HepG2 (cell line): Measurements from ENCODE around the gene DLEC1. TPM values are rescaled to one million over a fixed set of nuclear protein-coding genes. Genes with fewer than 3 reads are reported as not detected.
A peak's percentile ranks its signal among the peaks of the same experiment; 100 is the strongest.

Source experiments
- IRX3 ChIP-seq: sonication (generic); formaldehyde crosslinking; IDR thresholded peaks from 2 replicates; pipeline ENCODE4 v1.8.1; 2023; ENCODE audit warnings: mild to moderate bottlenecking, low read depth, missing genetic modification reagents, borderline replicate concordance
- MTF1 ChIP-seq: sonication (generic); formaldehyde crosslinking; IDR thresholded peaks from 2 replicates; pipeline ENCODE4 v1.5.0; 2020; ENCODE audit warnings: missing genetic modification reagents
- MTF2 ChIP-seq: sonication (generic); formaldehyde crosslinking; IDR thresholded peaks from 2 replicates; pipeline ENCODE4 v1.5.0; 2020; ENCODE audit warnings: missing genetic modification reagents, borderline replicate concordance
- RXRB ChIP-seq: IDR thresholded peaks from 2 replicates; pipeline ENCODE4 v1.6.1; 2016; ENCODE audit warnings: borderline replicate concordance, missing genetic modification reagents, missing compliant biosample characterization
- ZBTB8A ChIP-seq: sonication (generic); formaldehyde crosslinking; IDR thresholded peaks from 2 replicates; pipeline ENCODE4 v1.4.0; 2020; ENCODE audit warnings: mild to moderate bottlenecking, low read depth, missing genetic modification reagents, borderline replicate concordance
- ZFP37 ChIP-seq: sonication (generic); formaldehyde crosslinking; IDR thresholded peaks from 2 replicates; pipeline ENCODE4 v1.4.0; 2020; ENCODE audit warnings: missing genetic modification reagents, borderline replicate concordance
- ZNF296 ChIP-seq: sonication (generic); formaldehyde crosslinking; conservative IDR thresholded peaks from 2 replicates; pipeline ENCODE4 v1.5.0; 2020; ENCODE audit warnings: mild to moderate bottlenecking, missing genetic modification reagents
- ZNF577 ChIP-seq: sonication (generic); formaldehyde crosslinking; IDR thresholded peaks from 2 replicates; pipeline ENCODE4 v1.4.0; 2020; ENCODE audit warnings: mild to moderate bottlenecking, low read depth, missing genetic modification reagents, borderline replicate concordance
- ZNF614 ChIP-seq: IDR thresholded peaks from 2 replicates; pipeline ENCODE4 v1.6.1; 2018; ENCODE audit warnings: missing biosample characterization, missing genetic modification reagents, inconsistent platforms, borderline replicate concordance
- ZNF670 ChIP-seq: sonication (generic); formaldehyde crosslinking; IDR thresholded peaks from 2 replicates; pipeline ENCODE4 v1.8.0; 2022; ENCODE audit warnings: mild to moderate bottlenecking, missing genetic modification reagents, borderline replicate concordance
- ZNF747 ChIP-seq: sonication (generic); formaldehyde crosslinking; IDR thresholded peaks from 2 replicates; pipeline ENCODE4 v1.8.1; 2023; ENCODE audit warnings: missing genetic modification reagents, mild to moderate bottlenecking, borderline replicate concordance
- polyA plus RNA-seq, 8 experiments: library from polyadenylated mRNA; depleted of rRNA in 3 of 8; stranded (reverse) in 7 of 8; unstranded in 1 of 8; fragments of >200 nt; fragmentation: Illumina TruSeq in 4 of 8; extraction: Trizol in 4 of 8; gene quantifications; 2 replicates each; pipeline versions ENCODE4 v1.2.1 to v1.2.3, GENCODE V29; 2011 to 2016; ENCODE audit warnings: low read depth in 4 of 8, missing spikeins in 1 of 8, mixed read lengths in 1 of 8; ENCODE audit not compliant: insufficient read depth in 1 of 8
- total RNA-seq, 5 experiments: library from RNA; depleted of rRNA; stranded (reverse); fragments of >200 nt; fragmentation: Illumina TruSeq; extraction: Trizol; gene quantifications; 2 replicates each; pipeline ENCODE4 v1.2.3, GENCODE V29; 2016; ENCODE audit warnings: low read depth in 1 of 5
- TF ChIP-seq, protein P1 (sequence below): sonication (generic); formaldehyde crosslinking; IDR thresholded peaks from 2 replicates; pipeline ENCODE4 v1.4.0; 2020; ENCODE audit warnings: missing genetic modification reagents, low read depth, mild to moderate bottlenecking, borderline replicate concordance
- TF ChIP-seq, protein P2 (sequence below): sonication (generic); formaldehyde crosslinking; IDR thresholded peaks from 2 replicates; pipeline ENCODE4 v1.8.1; 2022; ENCODE audit warnings: low read depth, mild to moderate bottlenecking, missing genetic modification reagents
- TF ChIP-seq, protein P3 (sequence below): sonication (generic); formaldehyde crosslinking; IDR thresholded peaks from 2 replicates; pipeline ENCODE4 v1.4.0; 2020; ENCODE audit warnings: mild to moderate bottlenecking, missing genetic modification reagents
- TF ChIP-seq, protein P4 (sequence below): sonication (generic); formaldehyde crosslinking; IDR thresholded peaks from 2 replicates; pipeline ENCODE4 v1.4.0; 2020; ENCODE audit warnings: missing genetic modification reagents
- TF ChIP-seq, protein P5 (sequence below): sonication (generic); formaldehyde crosslinking; IDR thresholded peaks from 2 replicates; pipeline ENCODE4 v1.5.0; 2020; ENCODE audit warnings: missing genetic modification reagents, mild to moderate bottlenecking, borderline replicate concordance
- TF ChIP-seq, protein P6 (sequence below): sonication (generic); formaldehyde crosslinking; IDR thresholded peaks from 2 replicates; pipeline ENCODE4 v1.5.1; 2020; ENCODE audit warnings: missing genetic modification reagents, mild to moderate bottlenecking, borderline replicate concordance

Gene DLEC1
- total and polyA plus RNA-seq, 2 of the 13 experiments (the other 11 are each of a cell fraction or from before 2014, with no cell fraction given): 0.09 TPM; not detected in 1

DNA sequence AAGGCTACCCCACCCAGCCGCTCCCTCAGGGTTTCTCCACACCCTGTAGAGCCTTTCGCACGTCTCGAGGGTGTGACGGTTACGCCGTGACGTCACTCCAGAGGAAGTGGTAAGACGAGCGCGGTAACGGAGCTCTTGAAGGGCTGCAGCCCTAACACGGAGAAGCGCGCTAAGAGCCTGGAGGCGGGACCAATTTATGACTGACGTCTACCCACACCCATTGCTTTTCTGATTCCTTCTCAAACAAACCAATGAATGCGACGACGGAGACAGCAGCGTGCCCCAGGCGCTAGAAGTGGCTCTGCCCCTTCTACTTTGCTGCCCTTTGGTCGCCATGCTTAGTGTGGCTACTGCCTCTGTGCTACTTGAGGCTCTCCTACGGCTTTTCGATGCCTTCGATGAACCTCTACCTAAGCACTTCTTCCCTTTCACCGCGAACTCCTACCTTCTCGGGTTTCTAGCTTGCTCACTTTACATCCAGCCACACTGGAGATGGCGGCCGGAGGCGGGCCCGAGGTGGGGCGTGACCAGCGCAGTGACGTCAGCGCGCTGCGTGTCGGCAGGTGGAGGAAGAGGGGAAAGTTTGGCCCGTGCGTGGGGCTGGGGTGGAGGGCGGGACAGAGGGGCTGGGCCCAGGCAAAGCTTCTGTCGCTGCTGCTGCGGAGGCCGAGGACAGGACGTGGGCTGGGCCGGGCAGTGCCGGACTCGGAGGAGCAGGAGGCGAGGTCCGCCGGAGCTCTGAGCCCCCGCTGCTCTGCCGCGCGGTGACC, 126.1 kb downstream of the DLEC1 start, which contains the start of gene OXSR1 (continued):
- TF ChIP-seq ZNF670 (CRISPR knock-in tag): no peak
- TF ChIP-seq MTF1 (CRISPR knock-in tag): 0 out of 2 replicates have a peak, but pooled peaks have one; percentile 28
- 0 out of 2 replicates have a peak, but pooled peaks have one; percentile 26 for TF ChIP-seq ZNF577 (CRISPR knock-in tag)
- TF ChIP-seq ZNF296: no peak; the same call in 1 of the 2 replicates
- TF ChIP-seq ZNF747 (CRISPR knock-in tag): 0 out of 2 replicates have a peak, but pooled peaks have one; percentile 60
- TF ChIP-seq ZNF614 (CRISPR knock-in tag): peak; percentile 71; the same call in 1 of the 2 replicates
- no peak for TF ChIP-seq MTF2 (CRISPR knock-in tag)
- TF ChIP-seq, protein P1, sequence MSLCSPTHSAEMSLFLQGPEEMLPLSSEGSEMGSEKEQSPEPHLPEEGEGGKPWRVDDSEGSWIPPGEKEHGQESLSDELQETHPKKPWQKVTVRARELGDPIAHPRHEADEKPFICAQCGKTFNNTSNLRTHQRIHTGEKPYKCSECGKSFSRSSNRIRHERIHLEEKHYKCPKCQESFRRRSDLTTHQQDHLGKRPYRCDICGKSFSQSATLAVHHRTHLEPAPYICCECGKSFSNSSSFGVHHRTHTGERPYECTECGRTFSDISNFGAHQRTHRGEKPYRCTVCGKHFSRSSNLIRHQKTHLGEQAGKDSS (CRISPR knock-in tag): peak; percentile 8; the same call in 1 of the 2 replicates
- TF ChIP-seq ZBTB8A (CRISPR knock-in tag): no peak
- peak; percentile 78 for TF ChIP-seq RXRB (CRISPR knock-in tag)
- TF ChIP-seq, protein P2, sequence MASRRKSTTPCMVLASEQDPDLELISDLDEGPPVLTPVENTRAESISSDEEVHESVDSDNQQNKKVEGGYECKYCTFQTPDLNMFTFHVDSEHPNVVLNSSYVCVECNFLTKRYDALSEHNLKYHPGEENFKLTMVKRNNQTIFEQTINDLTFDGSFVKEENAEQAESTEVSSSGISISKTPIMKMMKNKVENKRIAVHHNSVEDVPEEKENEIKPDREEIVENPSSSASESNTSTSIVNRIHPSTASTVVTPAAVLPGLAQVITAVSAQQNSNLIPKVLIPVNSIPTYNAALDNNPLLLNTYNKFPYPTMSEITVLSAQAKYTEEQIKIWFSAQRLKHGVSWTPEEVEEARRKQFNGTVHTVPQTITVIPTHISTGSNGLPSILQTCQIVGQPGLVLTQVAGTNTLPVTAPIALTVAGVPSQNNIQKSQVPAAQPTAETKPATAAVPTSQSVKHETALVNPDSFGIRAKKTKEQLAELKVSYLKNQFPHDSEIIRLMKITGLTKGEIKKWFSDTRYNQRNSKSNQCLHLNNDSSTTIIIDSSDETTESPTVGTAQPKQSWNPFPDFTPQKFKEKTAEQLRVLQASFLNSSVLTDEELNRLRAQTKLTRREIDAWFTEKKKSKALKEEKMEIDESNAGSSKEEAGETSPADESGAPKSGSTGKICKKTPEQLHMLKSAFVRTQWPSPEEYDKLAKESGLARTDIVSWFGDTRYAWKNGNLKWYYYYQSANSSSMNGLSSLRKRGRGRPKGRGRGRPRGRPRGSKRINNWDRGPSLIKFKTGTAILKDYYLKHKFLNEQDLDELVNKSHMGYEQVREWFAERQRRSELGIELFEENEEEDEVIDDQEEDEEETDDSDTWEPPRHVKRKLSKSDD (CRISPR knock-in tag): peak; percentile 99
- TF ChIP-seq, protein P3, sequence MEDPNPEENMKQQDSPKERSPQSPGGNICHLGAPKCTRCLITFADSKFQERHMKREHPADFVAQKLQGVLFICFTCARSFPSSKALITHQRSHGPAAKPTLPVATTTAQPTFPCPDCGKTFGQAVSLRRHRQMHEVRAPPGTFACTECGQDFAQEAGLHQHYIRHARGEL (CRISPR knock-in tag): no peak
- TF ChIP-seq IRX3 (CRISPR knock-in tag): peak; percentile 18; the same call in 1 of the 2 replicates
- TF ChIP-seq, protein P4, sequence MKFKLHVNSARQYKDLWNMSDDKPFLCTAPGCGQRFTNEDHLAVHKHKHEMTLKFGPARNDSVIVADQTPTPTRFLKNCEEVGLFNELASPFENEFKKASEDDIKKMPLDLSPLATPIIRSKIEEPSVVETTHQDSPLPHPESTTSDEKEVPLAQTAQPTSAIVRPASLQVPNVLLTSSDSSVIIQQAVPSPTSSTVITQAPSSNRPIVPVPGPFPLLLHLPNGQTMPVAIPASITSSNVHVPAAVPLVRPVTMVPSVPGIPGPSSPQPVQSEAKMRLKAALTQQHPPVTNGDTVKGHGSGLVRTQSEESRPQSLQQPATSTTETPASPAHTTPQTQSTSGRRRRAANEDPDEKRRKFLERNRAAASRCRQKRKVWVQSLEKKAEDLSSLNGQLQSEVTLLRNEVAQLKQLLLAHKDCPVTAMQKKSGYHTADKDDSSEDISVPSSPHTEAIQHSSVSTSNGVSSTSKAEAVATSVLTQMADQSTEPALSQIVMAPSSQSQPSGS (CRISPR knock-in tag): peak; percentile 70; the same call in 1 of the 2 replicates
- TF ChIP-seq, protein P5, sequence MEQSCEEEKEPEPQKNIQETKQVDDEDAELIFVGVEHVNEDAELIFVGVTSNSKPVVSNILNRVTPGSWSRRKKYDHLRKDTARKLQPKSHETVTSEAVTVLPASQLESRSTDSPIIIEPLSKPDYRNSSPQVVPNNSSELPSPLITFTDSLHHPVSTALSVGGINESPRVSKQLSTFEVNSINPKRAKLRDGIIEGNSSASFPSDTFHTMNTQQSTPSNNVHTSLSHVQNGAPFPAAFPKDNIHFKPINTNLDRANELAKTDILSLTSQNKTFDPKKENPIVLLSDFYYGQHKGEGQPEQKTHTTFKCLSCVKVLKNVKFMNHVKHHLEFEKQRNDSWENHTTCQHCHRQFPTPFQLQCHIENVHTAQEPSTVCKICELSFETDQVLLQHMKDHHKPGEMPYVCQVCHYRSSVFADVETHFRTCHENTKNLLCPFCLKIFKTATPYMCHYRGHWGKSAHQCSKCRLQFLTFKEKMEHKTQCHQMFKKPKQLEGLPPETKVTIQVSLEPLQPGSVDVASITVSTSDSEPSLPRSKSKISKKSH (CRISPR knock-in tag): no peak
- 0 out of 2 replicates have a peak, but pooled peaks have one; percentile 60 for TF ChIP-seq ZFP37 (CRISPR knock-in tag)
- TF ChIP-seq, protein P6, sequence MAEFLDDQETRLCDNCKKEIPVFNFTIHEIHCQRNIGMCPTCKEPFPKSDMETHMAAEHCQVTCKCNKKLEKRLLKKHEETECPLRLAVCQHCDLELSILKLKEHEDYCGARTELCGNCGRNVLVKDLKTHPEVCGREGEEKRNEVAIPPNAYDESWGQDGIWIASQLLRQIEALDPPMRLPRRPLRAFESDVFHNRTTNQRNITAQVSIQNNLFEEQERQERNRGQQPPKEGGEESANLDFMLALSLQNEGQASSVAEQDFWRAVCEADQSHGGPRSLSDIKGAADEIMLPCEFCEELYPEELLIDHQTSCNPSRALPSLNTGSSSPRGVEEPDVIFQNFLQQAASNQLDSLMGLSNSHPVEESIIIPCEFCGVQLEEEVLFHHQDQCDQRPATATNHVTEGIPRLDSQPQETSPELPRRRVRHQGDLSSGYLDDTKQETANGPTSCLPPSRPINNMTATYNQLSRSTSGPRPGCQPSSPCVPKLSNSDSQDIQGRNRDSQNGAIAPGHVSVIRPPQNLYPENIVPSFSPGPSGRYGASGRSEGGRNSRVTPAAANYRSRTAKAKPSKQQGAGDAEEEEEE (CRISPR knock-in tag): peak; percentile 73; the same call in 1 of the 2 replicates
